Measurements from ENCODE around the gene CHI3L1.

GRCh38 chr1:203178083-203178482 lies 8.4 kb downstream of the CHI3L1 start:
- TF ChIP-seq, protein P1, sequence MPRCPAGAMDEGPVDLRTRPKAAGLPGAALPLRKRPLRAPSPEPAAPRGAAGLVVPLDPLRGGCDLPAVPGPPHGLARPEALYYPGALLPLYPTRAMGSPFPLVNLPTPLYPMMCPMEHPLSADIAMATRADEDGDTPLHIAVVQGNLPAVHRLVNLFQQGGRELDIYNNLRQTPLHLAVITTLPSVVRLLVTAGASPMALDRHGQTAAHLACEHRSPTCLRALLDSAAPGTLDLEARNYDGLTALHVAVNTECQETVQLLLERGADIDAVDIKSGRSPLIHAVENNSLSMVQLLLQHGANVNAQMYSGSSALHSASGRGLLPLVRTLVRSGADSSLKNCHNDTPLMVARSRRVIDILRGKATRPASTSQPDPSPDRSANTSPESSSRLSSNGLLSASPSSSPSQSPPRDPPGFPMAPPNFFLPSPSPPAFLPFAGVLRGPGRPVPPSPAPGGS (IDR thresholded peaks at IDR 0.05; ENCODE audit: borderline replicate concordance, insufficient read depth, low read depth, low read length, poor library complexity, severe bottlenecking) = no peak
- no peak for TF ChIP-seq DPF2 (IDR thresholded peaks at IDR 0.05)
- TF ChIP-seq, protein P2, sequence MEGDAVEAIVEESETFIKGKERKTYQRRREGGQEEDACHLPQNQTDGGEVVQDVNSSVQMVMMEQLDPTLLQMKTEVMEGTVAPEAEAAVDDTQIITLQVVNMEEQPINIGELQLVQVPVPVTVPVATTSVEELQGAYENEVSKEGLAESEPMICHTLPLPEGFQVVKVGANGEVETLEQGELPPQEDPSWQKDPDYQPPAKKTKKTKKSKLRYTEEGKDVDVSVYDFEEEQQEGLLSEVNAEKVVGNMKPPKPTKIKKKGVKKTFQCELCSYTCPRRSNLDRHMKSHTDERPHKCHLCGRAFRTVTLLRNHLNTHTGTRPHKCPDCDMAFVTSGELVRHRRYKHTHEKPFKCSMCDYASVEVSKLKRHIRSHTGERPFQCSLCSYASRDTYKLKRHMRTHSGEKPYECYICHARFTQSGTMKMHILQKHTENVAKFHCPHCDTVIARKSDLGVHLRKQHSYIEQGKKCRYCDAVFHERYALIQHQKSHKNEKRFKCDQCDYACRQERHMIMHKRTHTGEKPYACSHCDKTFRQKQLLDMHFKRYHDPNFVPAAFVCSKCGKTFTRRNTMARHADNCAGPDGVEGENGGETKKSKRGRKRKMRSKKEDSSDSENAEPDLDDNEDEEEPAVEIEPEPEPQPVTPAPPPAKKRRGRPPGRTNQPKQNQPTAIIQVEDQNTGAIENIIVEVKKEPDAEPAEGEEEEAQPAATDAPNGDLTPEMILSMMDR (IDR thresholded peaks at IDR 0.05 in 2 of 3, conservative IDR thresholded peaks at IDR 0.05 in 1 of 3; ENCODE audit: control insufficient read depth in 2 of 3, extremely low read depth in 1 of 3, insufficient read depth in 1 of 3, low read depth in 3 of 3, low read length in 3 of 3) = no peak
- TF ChIP-seq ZNF24 (IDR thresholded peaks at IDR 0.05) = no peak
- no peak for TF ChIP-seq STAT3 (IDR thresholded peaks at IDR 0.05; ENCODE audit: low read depth, low read length)

Measured in GM12878 (cell line).